Thyroid gland (tissue), 4 donors: Measurements from ENCODE around the gene NDUFS4. TPM values are rescaled to one million over a fixed set of nuclear protein-coding genes. Genes with fewer than 3 reads are reported as not detected.

Source experiments
- DNase-seq, 2 donors: peaks; one replicate each; pipeline ENCODE4 v3.0.0-alpha.2; 2019
- H3K27ac ChIP-seq, 3 donors: fragments of 200-600 bp; sonication (generic); 1 replicate in 2 of 3; 2 replicates in 1 of 3; pipeline ENCODE4 v1.5.1; 2016 to 2019; ENCODE audit warnings: mild to moderate bottlenecking in 1 of 3, moderate library complexity in 1 of 3
- H3K27me3 ChIP-seq: fragments of 200-600 bp; sonication (generic); one replicate; pipeline ENCODE4 v1.5.1; 2019
- H3K36me3 ChIP-seq, 2 donors: fragments of 200-600 bp; sonication (generic); one replicate each; pipeline ENCODE4 v1.5.1; 2016 to 2019
- H3K4me1 ChIP-seq, 2 donors: fragments of 200-600 bp; sonication (generic); one replicate each; pipeline ENCODE4 v1.5.1; 2017 to 2019
- H3K4me3 ChIP-seq, 3 donors: fragments of 200-600 bp; sonication (generic); replicated peaks in 1 of 3; 1 replicate in 2 of 3; 2 replicates in 1 of 3; pipeline ENCODE4 v1.5.1; 2016; ENCODE audit warnings: mild to moderate bottlenecking in 1 of 3
- H3K9me3 ChIP-seq: fragments of 200-600 bp; sonication (generic); one replicate; pipeline ENCODE4 v1.5.1; 2017
- POLR2A ChIP-seq, 2 donors: fragments of 450-650 bp; IDR thresholded peaks; one replicate each; pipeline ENCODE4 v1.6.1; 2017; ENCODE audit warnings: antibody characterized with exemption in 2 of 2, mild to moderate bottlenecking in 2 of 2, moderate library complexity in 1 of 2
- WGBS, 2 donors: methylation state at CpG; one replicate each; pipeline ENCODE4 v1.1.5; 2017; 5-methylcytosine and 5-hydroxymethylcytosine counted together
- intact Hi-C: fragments of 100-400 bp; cut with DNase I; formaldehyde crosslinking; loops from one replicate; pipeline ENCODE4 v1.15.1; 2023
- total RNA-seq, 4 donors: library from RNA; depleted of rRNA; stranded (reverse); fragments of >200 nt; gene quantifications; one replicate each; pipeline ENCODE4 v1.2.3, GENCODE V29; 2016
- TF ChIP-seq, protein P1 (sequence below), 6 experiments: fragments of 200-600 bp in 3 of 6; fragments of 450-650 bp in 3 of 6; sonication (generic) in 3 of 6; IDR thresholded peaks; one replicate each; pipeline ENCODE4 v1.5.1; 2016 to 2019; ENCODE audit warnings: antibody characterized with exemption in 6 of 6, mild to moderate bottlenecking in 2 of 6, inconsistent platforms in 1 of 6, moderate library complexity in 1 of 6

NDUFS4 gene
- total RNA-seq, 4 donors from 2014 or later, result 77.9 to 145 (median 102) TPM

DNA sequence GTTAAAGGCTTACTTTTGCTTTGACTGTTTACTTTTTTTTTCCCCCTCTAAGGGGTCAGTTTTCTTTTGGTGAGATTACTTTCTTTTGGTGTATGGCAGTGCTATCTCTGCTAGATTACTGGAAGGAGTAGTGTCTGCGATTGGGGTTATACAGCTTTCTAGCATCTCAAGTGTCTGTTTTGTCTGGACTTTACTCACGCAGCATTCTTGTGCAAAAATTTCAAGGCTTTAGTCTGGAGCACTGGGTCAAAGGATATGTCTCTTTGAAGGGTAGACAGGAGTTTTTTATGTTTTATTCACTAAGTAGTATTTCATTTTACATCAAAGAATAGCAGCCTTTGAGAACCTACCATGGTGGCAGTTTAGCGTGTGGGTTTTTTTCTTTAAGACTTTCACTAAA is 52.6 kb downstream of the NDUFS4 start:
- no peak for TF ChIP-seq POLR2A (IDR thresholded peaks at IDR 0.05)
- Histone ChIP-seq H3K4me3 (no peak overlapping the region), H3K4me1 (peaks cover 0 to 4% of the 10 kb centered on the region in 2 donors), H3K36me3 (no peaks in the 10 kb centered on the region), H3K9me3 (no peaks in the 10 kb centered on the region), H3K27ac (no peak overlapping the region), H3K27me3 (no peaks in the 10 kb centered on the region)
- intact Hi-C loops, result no loop called here
- 72 to 78% methylated on average over 3 of the region's 3 CpGs for WGBS, 2 donors
- no peak for DNase-seq

DNA sequence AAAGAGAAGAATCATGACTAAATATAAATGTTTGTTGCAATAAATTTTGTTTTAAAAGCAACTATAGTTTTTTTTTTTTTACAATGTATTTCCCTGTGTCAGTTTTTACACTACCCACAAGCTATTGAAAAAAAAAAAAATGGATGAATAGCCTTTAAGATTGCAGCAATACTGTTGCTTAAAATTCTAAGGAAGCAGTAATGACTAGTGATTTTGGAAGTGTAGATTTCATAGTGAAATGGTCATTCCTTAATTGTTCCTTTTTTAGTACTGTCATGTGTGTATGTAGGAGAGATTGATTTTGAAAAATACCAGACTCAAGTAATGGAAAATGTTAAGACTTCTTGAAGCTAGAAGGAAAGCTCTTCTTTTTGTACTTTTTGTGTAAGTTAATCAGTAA is 53.1 kb downstream of the NDUFS4 start:
- Histone ChIP-seq H3K4me1 (peaks cover 0 to 4% of the 10 kb centered on the region in 2 donors), H3K36me3 (no peaks in the 10 kb centered on the region), H3K9me3 (no peaks in the 10 kb centered on the region), H3K27ac (no peak overlapping the region), H3K27me3 (no peaks in the 10 kb centered on the region), H3K4me3 (no peak overlapping the region)
- no peak for TF ChIP-seq POLR2A (IDR thresholded peaks at IDR 0.05)
- TF ChIP-seq, protein P1, sequence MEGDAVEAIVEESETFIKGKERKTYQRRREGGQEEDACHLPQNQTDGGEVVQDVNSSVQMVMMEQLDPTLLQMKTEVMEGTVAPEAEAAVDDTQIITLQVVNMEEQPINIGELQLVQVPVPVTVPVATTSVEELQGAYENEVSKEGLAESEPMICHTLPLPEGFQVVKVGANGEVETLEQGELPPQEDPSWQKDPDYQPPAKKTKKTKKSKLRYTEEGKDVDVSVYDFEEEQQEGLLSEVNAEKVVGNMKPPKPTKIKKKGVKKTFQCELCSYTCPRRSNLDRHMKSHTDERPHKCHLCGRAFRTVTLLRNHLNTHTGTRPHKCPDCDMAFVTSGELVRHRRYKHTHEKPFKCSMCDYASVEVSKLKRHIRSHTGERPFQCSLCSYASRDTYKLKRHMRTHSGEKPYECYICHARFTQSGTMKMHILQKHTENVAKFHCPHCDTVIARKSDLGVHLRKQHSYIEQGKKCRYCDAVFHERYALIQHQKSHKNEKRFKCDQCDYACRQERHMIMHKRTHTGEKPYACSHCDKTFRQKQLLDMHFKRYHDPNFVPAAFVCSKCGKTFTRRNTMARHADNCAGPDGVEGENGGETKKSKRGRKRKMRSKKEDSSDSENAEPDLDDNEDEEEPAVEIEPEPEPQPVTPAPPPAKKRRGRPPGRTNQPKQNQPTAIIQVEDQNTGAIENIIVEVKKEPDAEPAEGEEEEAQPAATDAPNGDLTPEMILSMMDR (IDR thresholded peaks at IDR 0.05), result no peak
- DNase-seq, result no peak
- intact Hi-C loops, result no loop called here

DNA sequence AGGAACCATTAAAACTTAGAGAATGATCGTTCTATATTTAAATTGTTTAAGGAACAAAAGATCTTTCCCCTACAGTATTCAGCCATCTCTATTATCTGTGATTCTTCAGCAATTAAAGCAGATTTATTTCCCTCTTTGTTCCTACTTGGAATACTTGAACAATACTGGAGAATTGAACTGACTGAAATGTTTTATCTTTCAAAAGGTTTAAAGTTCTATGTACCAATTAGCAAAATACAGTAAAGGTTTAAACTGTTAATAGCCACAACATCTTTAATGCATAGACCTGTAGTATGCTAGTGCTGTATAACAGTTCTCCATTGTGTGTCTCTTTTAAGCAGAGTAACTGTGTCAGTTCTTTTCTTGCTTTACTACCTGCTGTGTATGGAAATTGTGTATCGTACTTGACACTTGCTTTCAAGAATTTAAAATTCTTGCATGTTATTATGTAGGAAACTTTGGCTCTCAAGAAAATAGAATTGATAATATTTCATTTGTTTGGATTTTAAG is 54.0 kb downstream of the NDUFS4 start:
- Histone ChIP-seq H3K27me3 (no peaks in the 10 kb centered on the region), H3K4me1 (peaks cover 0 to 4% of the 10 kb centered on the region in 2 donors), H3K27ac (no peak overlapping the region), H3K9me3 (no peaks in the 10 kb centered on the region), H3K36me3 (no peaks in the 10 kb centered on the region), H3K4me3 (no peak overlapping the region)
- intact Hi-C loops, result no loop called here
- no peak for TF ChIP-seq POLR2A (IDR thresholded peaks at IDR 0.05)
- TF ChIP-seq, protein P1 (IDR thresholded peaks at IDR 0.05), result no peak
- WGBS, 2 donors, result 91 to 94% methylated on average over 2 of the region's 2 CpGs
- DNase-seq, result no peak

DNA sequence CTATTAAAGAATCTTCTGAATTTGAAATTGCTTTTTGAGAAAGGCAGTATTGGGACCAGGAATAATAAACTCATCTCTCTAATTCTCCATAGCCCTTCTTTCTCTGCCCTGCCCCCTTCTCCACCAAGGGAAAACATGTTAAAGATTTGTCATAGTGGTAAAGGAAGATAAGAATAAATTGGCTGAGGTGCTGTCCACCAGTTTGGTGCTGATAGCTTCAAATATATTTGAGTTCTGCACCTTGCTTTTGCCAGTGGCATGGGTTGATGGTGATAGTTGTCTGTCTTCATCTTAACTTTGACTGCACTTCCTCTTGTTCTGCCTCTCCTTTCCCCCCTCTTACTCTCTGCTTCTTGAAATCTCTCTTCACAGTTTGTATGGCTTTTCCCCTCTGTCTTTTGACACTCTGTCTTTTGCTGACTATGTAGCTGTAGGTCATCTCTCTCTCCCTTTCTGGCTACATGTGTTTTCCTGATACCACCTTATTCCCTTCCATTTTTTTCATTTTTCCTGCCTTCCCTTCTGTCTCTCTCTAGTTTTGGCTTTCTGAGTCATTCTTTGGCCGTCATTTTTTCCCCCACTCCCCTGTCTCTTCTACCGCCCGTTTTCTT is 56.6 kb downstream of the NDUFS4 start:
- Histone ChIP-seq H3K36me3 (no peaks in the 10 kb centered on the region), H3K4me1 (peaks cover 0 to 4% of the 10 kb centered on the region in 2 donors), H3K27me3 (no peaks in the 10 kb centered on the region), H3K27ac (no peak overlapping the region), H3K9me3 (no peaks in the 10 kb centered on the region), H3K4me3 (no peak overlapping the region)
- intact Hi-C loops, result no loop called here
- no peak for DNase-seq
- WGBS, 2 donors, result 93 to 96% methylated on average over 3 of the region's 3 CpGs
- no peak for TF ChIP-seq POLR2A (IDR thresholded peaks at IDR 0.05)
- TF ChIP-seq, protein P1 (IDR thresholded peaks at IDR 0.05), result no peak

DNA sequence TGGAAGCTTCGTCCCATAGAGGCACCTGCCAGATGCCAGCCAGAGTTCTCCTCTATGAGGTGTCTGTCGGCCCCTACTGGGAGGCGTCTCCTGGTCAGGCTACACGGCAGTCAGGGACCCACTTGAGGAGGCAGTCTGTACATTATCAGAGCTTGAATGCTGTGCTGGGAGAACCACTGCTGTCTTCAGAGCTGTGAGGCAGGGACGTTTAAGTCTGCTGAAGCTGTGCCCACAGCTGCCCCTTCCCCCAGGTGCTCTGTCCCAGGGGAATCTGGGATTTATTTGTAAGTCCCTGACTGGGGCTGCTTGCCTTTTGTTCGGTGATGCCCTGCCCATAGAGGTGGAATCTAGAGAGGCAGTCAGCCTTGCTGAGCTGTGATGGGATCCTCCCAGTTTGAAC is 70.8 kb downstream of the NDUFS4 start:
- no peak overlapping the region for H3K27ac ChIP-seq
- no peaks in the 10 kb centered on the region for H3K36me3 ChIP-seq
- TF ChIP-seq POLR2A (IDR thresholded peaks at IDR 0.05), result no peak
- TF ChIP-seq, protein P1 (IDR thresholded peaks at IDR 0.05), result no peak
- H3K4me1 ChIP-seq, result no peaks in the 10 kb centered on the region
- H3K4me3 ChIP-seq, result no peak overlapping the region
- no peaks in the 10 kb centered on the region for H3K27me3 ChIP-seq
- DNase-seq, result no peak
- no peaks in the 10 kb centered on the region for H3K9me3 ChIP-seq
- WGBS, 2 donors, result 87 to 95% methylated on average over 4 to 5 of the region's 6 CpGs
- intact Hi-C loops, result no loop called here
